NCI-H446 (cell line): ENCODE measurements around the gene SPAG9.
A peak's percentile ranks its signal among the peaks of the same experiment; 100 is the strongest.
"Not testable (repeated sequence)": the region's sequence is repeated elsewhere in the genome, so short reads cannot be mapped to it uniquely, and the experiment has no call there.

ENCODE experiments used
- DNase-seq, 2 experiments: peaks; one replicate each; lab custom pipeline; 2025; lab: John Stamatoyannopoulos, UW

SPAG9 gene

GRCh38 chr17:50953831-50954601 lies 166.7 kb downstream of the SPAG9 start:
- peak in 1 of 2 experiments; percentile 26 for DNase-seq

- DNase-seq, result no peak
Observed at GRCh38 chr17:50953518-50953830, 167.2 kb downstream of the SPAG9 start.

GRCh38 chr17:50952889-50953288 lies 167.8 kb downstream of the SPAG9 start:
- no peak for DNase-seq

- peak; percentile 32 to 89 for DNase-seq
Observed at GRCh38 chr17:50952013-50952412, 168.7 kb downstream of the SPAG9 start.

GRCh38 chr17:50949989-50950877 lies 170.4 kb downstream of the SPAG9 start:
- DNase-seq, result peak in 1 of 2 experiments; percentile 48

- DNase-seq, result peak in 1 of 2 experiments; percentile 22
Observed at GRCh38 chr17:50949128-50949988, 171.3 kb downstream of the SPAG9 start.

GRCh38 chr17:50948711-50949110 lies 172.0 kb downstream of the SPAG9 start:
- no peak for DNase-seq

GRCh38 chr17:50947782-50948543 lies 172.7 kb downstream of the SPAG9 start:
- DNase-seq, result peak; percentile 20 to 64

GRCh38 chr17:50946891-50947781 lies 173.5 kb downstream of the SPAG9 start:
- no peak for DNase-seq

- no peak for DNase-seq
Observed at GRCh38 chr17:50946223-50946890, 174.3 kb downstream of the SPAG9 start.

GRCh38 chr17:50945779-50946222 lies 174.9 kb downstream of the SPAG9 start:
- DNase-seq, result no peak

GRCh38 chr17:50944902-50945720 lies 175.6 kb downstream of the SPAG9 start:
- no peak for DNase-seq

- no peak for DNase-seq
Observed at GRCh38 chr17:50944054-50944901, 176.4 kb downstream of the SPAG9 start.

GRCh38 chr17:50943575-50943933 lies 177.1 kb downstream of the SPAG9 start:
- no peak for DNase-seq

GRCh38 chr17:50941676-50942048 lies 179.0 kb downstream of the SPAG9 start:
- not testable (repeated sequence) for DNase-seq

GRCh38 chr17:50939795-50940684 lies 180.6 kb downstream of the SPAG9 start:
- no peak for DNase-seq

- DNase-seq, result no peak
Observed at GRCh38 chr17:50939542-50939794, 181.2 kb downstream of the SPAG9 start.
